ENCODE results near the gene SLC37A4.
A peak's percentile ranks its signal among the peaks of the same experiment; 100 is the strongest.
"Not testable (repeated sequence)": the region's sequence is repeated elsewhere in the genome, so short reads cannot be mapped to it uniquely, and the experiment has no call there.

Gene SLC37A4

DNA sequence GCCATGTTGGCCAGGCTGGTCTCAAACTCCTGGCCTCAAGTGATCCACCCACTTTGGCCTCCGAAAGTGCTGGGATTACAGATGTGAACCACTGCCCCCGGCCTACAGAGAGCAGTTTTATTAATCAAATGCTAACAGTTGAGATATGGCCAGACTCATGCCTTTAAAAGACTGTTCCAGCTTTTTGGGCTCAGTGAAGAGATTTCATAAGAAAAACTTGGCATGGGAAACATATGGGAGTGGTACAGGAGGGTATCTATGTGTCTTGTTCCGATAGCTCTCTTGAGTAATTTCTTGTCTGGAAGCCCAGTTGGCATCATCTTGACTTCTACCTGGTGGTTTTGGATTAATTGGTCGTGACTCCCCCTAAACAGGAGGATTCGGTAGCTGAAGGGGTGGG, 8.2 kb upstream of the SLC37A4 start:
- Mint-ChIP-seq H3K4me3 (no peak overlapping the region), H3K4me1 (peaks cover 15% of the 10 kb centered on the region), H3K9me3 (no peaks in the 10 kb centered on the region), H3K36me3 (ENCODE audit: low read depth) (no peaks in the 10 kb centered on the region), H3K27ac (peak overlapping the region; percentile 72), H3K27me3 (ENCODE audit: low read depth, poor library complexity) (peaks cover 6% of the 10 kb centered on the region)
- no peak for DNase-seq
- TF ChIP-seq CTCF (IDR thresholded peaks at IDR 0.05), result no peak

GRCh38 chr11:119034813-119035212, 4.1 kb upstream of the SLC37A4 start:
- Mint-ChIP-seq H3K4me3 (no peak overlapping the region), H3K27ac (no peak overlapping the region), H3K36me3 (ENCODE audit: low read depth) (no peaks in the 10 kb centered on the region), H3K27me3 (ENCODE audit: low read depth, poor library complexity) (peaks cover 6% of the 10 kb centered on the region), H3K4me1 (peaks cover 9% of the 10 kb centered on the region), H3K9me3 (no peaks in the 10 kb centered on the region)
- TF ChIP-seq CTCF (IDR thresholded peaks at IDR 0.05), result no peak
- DNase-seq, result no peak

- H3K4me3 Mint-ChIP-seq; H3K36me3 Mint-ChIP-seq (ENCODE audit: low read depth); DNase-seq; H3K27me3 Mint-ChIP-seq (ENCODE audit: low read depth, poor library complexity); H3K9me3 Mint-ChIP-seq; H3K27ac Mint-ChIP-seq: not testable (repeated sequence)
- H3K4me1 Mint-ChIP-seq, result peaks cover 16% of the 10 kb centered on the region
Observed at GRCh38 chr11:119033421-119033820, 2.7 kb upstream of the SLC37A4 start.

DNA sequence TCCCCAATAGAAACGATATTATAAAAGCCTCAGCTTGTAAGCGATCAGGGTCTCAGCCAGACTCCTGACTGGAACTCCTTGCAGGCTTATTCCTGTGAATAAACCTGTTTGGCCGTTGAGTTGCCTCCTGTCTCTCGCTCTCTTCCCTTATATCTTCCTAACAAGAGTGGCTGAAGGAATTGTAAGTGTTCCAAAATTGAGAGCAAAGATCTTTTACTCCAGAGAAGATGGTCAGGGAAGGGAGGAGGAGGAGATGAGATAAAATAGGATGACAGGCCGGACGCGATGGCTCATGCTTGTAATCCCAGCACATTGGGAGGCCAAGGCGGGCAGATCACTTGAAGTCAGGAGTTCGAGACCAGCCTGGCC, 1.2 kb upstream of the SLC37A4 start:
- H3K27me3 Mint-ChIP-seq (ENCODE audit: low read depth, poor library complexity), result peaks cover 4% of the 10 kb centered on the region
- H3K27ac Mint-ChIP-seq, result no peak overlapping the region
- TF ChIP-seq CTCF (IDR thresholded peaks at IDR 0.05), result no peak
- H3K4me3 Mint-ChIP-seq, result no peak overlapping the region
- H3K9me3 Mint-ChIP-seq, result no peaks in the 10 kb centered on the region
- no peak for DNase-seq
- peaks cover 31% of the 10 kb centered on the region for H3K4me1 Mint-ChIP-seq
- peaks cover 7% of the 10 kb centered on the region for H3K36me3 Mint-ChIP-seq (ENCODE audit: low read depth)

- no peak for DNase-seq
- Mint-ChIP-seq H3K36me3 (ENCODE audit: low read depth) (peaks cover 16% of the 10 kb centered on the region), H3K4me3 (peak overlapping the region; percentile 87), H3K4me1 (peaks cover 36% of the 10 kb centered on the region), H3K9me3 (no peaks in the 10 kb centered on the region), H3K27ac (peak overlapping the region; percentile 92), H3K27me3 (ENCODE audit: low read depth, poor library complexity) (peaks cover 4% of the 10 kb centered on the region)
- no peak for TF ChIP-seq CTCF (IDR thresholded peaks at IDR 0.05)
Observed at GRCh38 chr11:119030029-119030328, 698 bp downstream of the SLC37A4 start.

DNA sequence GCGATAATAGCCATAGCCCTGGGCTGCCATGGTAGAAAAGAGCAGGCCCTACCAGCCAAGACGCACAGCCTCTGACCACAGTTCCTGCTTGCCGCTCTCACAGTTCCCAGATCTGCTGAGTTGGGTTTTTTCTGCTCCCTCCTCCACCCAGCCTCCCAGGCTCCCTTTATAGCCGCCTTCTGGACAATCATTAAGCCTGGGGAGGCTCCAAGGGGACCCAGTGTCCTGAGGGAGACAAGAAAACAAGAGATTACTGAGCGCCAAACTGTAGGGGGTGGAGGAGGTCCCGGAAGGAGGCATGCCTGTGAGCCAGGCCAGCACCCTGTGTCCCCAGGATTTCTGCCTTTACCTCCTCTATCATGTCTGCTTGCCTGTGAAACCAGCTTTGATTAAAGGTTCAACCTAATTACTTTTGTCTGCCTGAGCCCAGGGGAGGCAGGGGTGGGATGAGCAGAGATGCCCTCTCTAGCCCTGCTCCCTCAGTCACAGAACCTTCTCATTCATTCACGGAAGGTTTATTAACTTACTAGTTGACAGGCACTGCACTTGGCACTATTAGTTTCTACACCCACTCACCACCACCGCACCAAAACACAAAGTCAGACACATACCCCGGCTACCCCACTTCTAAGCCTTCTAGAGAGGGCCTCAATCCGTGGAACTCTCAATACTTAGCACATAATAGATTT, 1.2 kb downstream of the SLC37A4 start:
- no peaks in the 10 kb centered on the region for H3K9me3 Mint-ChIP-seq
- DNase-seq, result peak; percentile 20
- H3K4me1 Mint-ChIP-seq, result peaks cover 38% of the 10 kb centered on the region
- no peak for TF ChIP-seq CTCF (IDR thresholded peaks at IDR 0.05)
- H3K36me3 Mint-ChIP-seq (ENCODE audit: low read depth), result peaks cover 21% of the 10 kb centered on the region
- peak overlapping the region; percentile 87 for H3K4me3 Mint-ChIP-seq
- peak overlapping the region; percentile 96 for H3K27ac Mint-ChIP-seq
- peaks cover 4% of the 10 kb centered on the region for H3K27me3 Mint-ChIP-seq (ENCODE audit: low read depth, poor library complexity)

All from nephron progenitor cell (in vitro differentiated cells).